Esophagus muscularis mucosa (tissue), 4 donors: Measurements from ENCODE around the gene SLC38A10. TPM values are rescaled to one million over a fixed set of nuclear protein-coding genes. Genes with fewer than 3 reads are reported as not detected.

Experiments used
- DNase-seq: peaks from one replicate; pipeline ENCODE4 v3.0.0-alpha.2; 2017; ENCODE audit errors: extremely low spot score
- H3K27ac ChIP-seq, 4 donors: fragments of 200-600 bp; sonication (generic); replicated peaks in 1 of 4; 1 replicate in 3 of 4; 2 replicates in 1 of 4; pipeline ENCODE4 v1.5.1; 2016 to 2019; ENCODE audit warnings: mild to moderate bottlenecking in 1 of 4
- H3K27me3 ChIP-seq, 4 donors: fragments of 200-600 bp; sonication (generic); one replicate each; pipeline versions ENCODE4 v1.5.1 to v1.6.0; 2016 to 2019
- H3K36me3 ChIP-seq, 4 donors: fragments of 200-600 bp; sonication (generic); one replicate each; pipeline ENCODE4 v1.5.1; 2016 to 2019
- H3K4me1 ChIP-seq, 4 donors: fragments of 200-600 bp; sonication (generic); one replicate each; pipeline ENCODE4 v1.5.1; 2016 to 2019
- H3K4me3 ChIP-seq, 4 donors: fragments of 200-600 bp; sonication (generic); 1 replicate in 2 of 4; 2 replicates in 2 of 4; pipeline ENCODE4 v1.5.1; 2016 to 2019; ENCODE audit warnings: mild to moderate bottlenecking in 4 of 4, moderate library complexity in 1 of 4
- H3K9me3 ChIP-seq, 4 donors: fragments of 200-600 bp; sonication (generic); 1 replicate in 3 of 4; 2 replicates in 1 of 4; pipeline ENCODE4 v1.5.1; 2016 to 2019
- CTCF ChIP-seq, 3 experiments: fragments of 200-600 bp in 2 of 3; fragments of 450-650 bp in 1 of 3; sonication (generic) in 2 of 3; IDR thresholded peaks; one replicate each; pipeline ENCODE4 v1.5.1; 2017 to 2019; ENCODE audit warnings: antibody characterized with exemption in 3 of 3, mild to moderate bottlenecking in 2 of 3, moderate library complexity in 1 of 3
- EP300 ChIP-seq: sonication (generic); formaldehyde crosslinking; IDR thresholded peaks from one replicate; pipeline ENCODE4 v1.6.1; 2017; ENCODE audit warnings: antibody characterized with exemption
- POLR2A ChIP-seq: fragments of 450-650 bp; IDR thresholded peaks from one replicate; pipeline ENCODE4 v1.6.1; 2017; ENCODE audit warnings: antibody characterized with exemption, moderate library complexity, mild to moderate bottlenecking, low read depth
- POLR2AphosphoS5 ChIP-seq, 2 donors: sonication (generic); formaldehyde crosslinking; IDR thresholded peaks; one replicate each; pipeline ENCODE4 v1.6.1; 2017; ENCODE audit warnings: antibody characterized with exemption in 2 of 2
- WGBS: methylation state at CpG from one replicate; pipeline ENCODE4 v1.1.5; 2018; 5-methylcytosine and 5-hydroxymethylcytosine counted together
- intact Hi-C: fragments of 100-400 bp; cut with DNase I; formaldehyde crosslinking; loops from one replicate; pipeline ENCODE4 v1.15.1; 2023
- total RNA-seq, 4 donors: library from RNA; depleted of rRNA; stranded (reverse); fragments of >200 nt; gene quantifications; one replicate each; pipeline versions ENCODE4 v1.1.0 to v1.2.1, GENCODE V29; 2016

The SLC38A10 gene
- total RNA-seq, 4 donors from 2014 or later: 78.0 to 103 (median 93.4) TPM

DNA sequence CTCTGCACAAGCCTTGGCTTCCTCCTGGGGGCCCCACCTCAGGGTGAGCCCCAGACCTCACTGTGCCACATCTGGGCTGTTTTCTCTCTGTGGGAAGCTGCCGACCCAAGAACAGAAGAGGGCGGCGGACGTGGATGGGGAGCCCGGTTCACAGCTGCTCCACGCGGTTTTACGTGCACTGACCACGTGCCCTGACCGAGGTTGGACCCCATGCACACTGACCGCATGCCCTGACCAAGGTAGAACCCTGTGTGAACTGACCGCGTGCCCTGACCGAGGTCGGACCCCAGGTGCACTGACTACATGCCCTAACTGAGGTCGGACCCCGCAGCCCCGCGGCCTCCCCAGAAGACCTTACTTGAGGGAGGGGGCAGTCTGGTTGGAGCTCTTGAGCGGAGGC is 92.0 kb downstream of the SLC38A10 start:
- no peak for TF ChIP-seq POLR2AphosphoS5 (IDR thresholded peaks at IDR 0.05)
- TF ChIP-seq POLR2A: no peak
- no peak for TF ChIP-seq CTCF (IDR thresholded peaks at IDR 0.05)
- TF ChIP-seq EP300: no peak
- peaks cover 0 to 64% (median 39%) of the 10 kb centered on the region in 4 donors for H3K36me3 ChIP-seq
- intact Hi-C loops: no loop called here

DNA sequence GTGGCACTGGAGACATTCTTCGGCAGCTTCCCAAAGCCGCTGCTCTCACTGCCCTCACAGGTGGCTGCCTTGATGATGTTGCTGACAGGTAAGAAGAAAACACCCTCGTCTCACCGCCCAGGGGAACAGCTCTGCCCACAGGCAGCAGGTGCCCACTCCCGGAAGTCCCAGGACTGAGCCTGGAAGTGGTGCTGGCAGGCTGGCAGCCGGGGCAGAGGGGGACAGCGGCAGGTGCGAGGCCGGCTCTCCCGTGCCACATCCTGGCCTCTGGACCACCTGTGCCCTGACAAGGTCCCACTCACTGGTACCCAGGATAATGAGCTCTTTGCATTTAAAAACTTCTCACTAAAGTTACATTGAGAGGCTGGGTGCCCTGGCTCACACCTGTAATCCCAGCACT is 92.8 kb downstream of the SLC38A10 start:
- Histone ChIP-seq H3K4me1 (peaks cover 0 to 15% (median 7%) of the 10 kb centered on the region in 4 donors), H3K4me3 (no peak overlapping the region), H3K36me3 (peaks cover 0 to 71% (median 45%) of the 10 kb centered on the region in 4 donors), H3K27ac (no peak overlapping the region), H3K27me3 (no peaks in the 10 kb centered on the region), H3K9me3 (no peaks in the 10 kb centered on the region)
- no peak for DNase-seq
- intact Hi-C loops: no loop called here
- WGBS: 96% methylated on average over 4 of the region's 10 CpGs
- no peak for TF ChIP-seq EP300
- TF ChIP-seq POLR2AphosphoS5 (IDR thresholded peaks at IDR 0.05): no peak
- no peak for TF ChIP-seq CTCF (IDR thresholded peaks at IDR 0.05)
- TF ChIP-seq POLR2A: no peak

More for the DNA sequence above, 92.0 kb downstream of the SLC38A10 start:
- 94% methylated on average over 20 of the region's 20 CpGs for WGBS
- Histone ChIP-seq H3K4me3 (no peak overlapping the region), H3K9me3 (no peaks in the 10 kb centered on the region), H3K4me1 (peaks cover 0 to 15% (median 6%) of the 10 kb centered on the region in 4 donors), H3K27me3 (no peaks in the 10 kb centered on the region), H3K27ac (no peak overlapping the region)
- no peak for DNase-seq

DNA sequence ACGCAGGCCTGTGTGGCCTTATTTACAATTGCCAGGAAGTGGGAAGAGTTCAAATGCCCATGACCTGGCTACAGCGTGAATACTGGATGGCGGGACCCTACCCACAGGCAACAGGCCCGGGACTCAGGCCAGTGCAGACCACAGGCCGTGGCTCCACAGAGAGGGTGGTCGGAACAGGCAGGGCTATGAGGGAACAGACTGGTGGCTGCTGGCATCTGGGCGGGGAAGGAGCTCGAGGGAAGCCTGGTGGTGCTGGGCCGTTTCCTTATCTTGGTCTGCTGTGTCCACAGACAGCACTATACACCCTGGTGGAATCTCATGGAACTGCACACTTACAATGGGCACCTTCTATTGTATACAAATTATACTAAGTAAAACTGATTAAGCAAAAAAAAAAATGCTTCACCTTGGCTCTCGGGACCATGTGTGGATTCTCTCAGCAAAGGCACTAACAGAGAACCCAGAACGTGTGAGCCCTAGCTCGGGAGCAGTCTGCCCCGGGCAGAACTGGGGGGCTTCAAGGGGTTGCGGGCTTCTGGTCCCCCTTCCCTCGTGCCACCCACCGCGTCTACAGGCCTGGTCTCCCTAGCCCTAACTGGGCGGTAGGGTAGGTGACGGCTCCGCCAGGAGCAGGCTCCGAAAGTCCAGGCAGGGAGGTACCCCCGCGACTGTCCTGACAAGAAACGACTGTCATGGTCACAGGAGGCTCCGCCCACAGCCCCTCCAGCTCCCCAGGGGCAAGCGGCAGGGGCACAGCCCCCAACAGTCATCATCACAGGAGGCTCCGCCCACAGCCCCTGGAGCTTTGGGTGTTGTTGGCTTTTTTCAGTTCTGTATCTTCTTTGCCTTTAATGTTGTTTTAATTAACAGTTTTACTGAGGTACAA is 94.2 kb downstream of the SLC38A10 start:
- 63% methylated on average over 20 of the region's 27 CpGs for WGBS
- no peaks in the 10 kb centered on the region for H3K27me3 ChIP-seq
- H3K36me3 ChIP-seq: peaks cover 0 to 69% (median 42%) of the 10 kb centered on the region in 4 donors
- no peak for DNase-seq
- peaks cover 9 to 15% (median 9%) of the 10 kb centered on the region in 4 donors for H3K4me1 ChIP-seq
- no peak overlapping the region for H3K4me3 ChIP-seq
- TF ChIP-seq CTCF (IDR thresholded peaks at IDR 0.05): peak; percentile 52 to 64 (median 55)
- no peak for TF ChIP-seq POLR2AphosphoS5 (IDR thresholded peaks at IDR 0.05)
- no peak for TF ChIP-seq POLR2A
- no peak for TF ChIP-seq EP300
- H3K9me3 ChIP-seq: no peaks in the 10 kb centered on the region
- no peak overlapping the region for H3K27ac ChIP-seq
- intact Hi-C loops: no loop called here

DNA sequence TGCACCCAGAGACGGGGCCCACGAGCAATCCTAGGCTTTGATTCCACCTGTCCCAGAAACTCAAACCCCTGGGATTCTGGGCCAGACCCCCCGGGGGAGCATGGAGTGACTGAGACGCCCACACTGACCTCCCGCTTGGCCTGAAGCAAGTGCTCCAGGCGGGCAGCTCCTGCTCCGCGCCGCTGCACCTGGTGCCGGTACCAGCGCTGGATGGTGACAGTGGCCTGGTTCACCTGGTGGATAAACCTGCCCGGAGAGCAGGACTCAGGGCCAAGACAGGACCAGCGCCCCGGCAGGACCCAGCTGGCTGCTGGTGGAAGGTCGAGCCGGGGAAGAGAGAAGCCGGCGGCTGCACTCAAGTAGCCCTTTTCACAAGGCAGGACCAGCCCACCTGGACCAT is 94.9 kb downstream of the SLC38A10 start:
- DNase-seq: no peak
- TF ChIP-seq CTCF (IDR thresholded peaks at IDR 0.05): no peak
- TF ChIP-seq EP300: no peak
- TF ChIP-seq POLR2A: no peak
- no peak for TF ChIP-seq POLR2AphosphoS5 (IDR thresholded peaks at IDR 0.05)
- intact Hi-C loops: no loop called here
- H3K4me1 ChIP-seq: peaks cover 9 to 15% (median 12%) of the 10 kb centered on the region in 4 donors
- H3K4me3 ChIP-seq: no peak overlapping the region
- 87% methylated on average over 3 of the region's 18 CpGs for WGBS
- H3K36me3 ChIP-seq: peaks cover 0 to 66% (median 42%) of the 10 kb centered on the region in 4 donors
- no peaks in the 10 kb centered on the region for H3K9me3 ChIP-seq
- no peak overlapping the region for H3K27ac ChIP-seq
- H3K27me3 ChIP-seq: no peaks in the 10 kb centered on the region
